Neuronal stem cell (in vitro differentiated cells): ENCODE measurements around the gene RITA1.
A peak's percentile ranks its signal among the peaks of the same experiment; 100 is the strongest.

ENCODE experiments used
- DNase-seq: peaks from one replicate; pipeline ENCODE4 v3.0.0-alpha.2; 2013; ENCODE audit warnings: low spot score
- H2AFZ ChIP-seq: one replicate; pipeline ENCODE4 v1.6.1; 2013; ENCODE audit warnings: mild to moderate bottlenecking, low read length, inconsistent platforms
- H2AK5ac ChIP-seq: 2 replicates; pipeline ENCODE4 v1.6.1; 2013; ENCODE audit warnings: low read depth, mild to moderate bottlenecking, inconsistent platforms, low read length, moderate library complexity, mixed read lengths
- H2BK120ac ChIP-seq: 2 replicates; pipeline ENCODE4 v1.6.1; 2013; ENCODE audit warnings: low read depth, mild to moderate bottlenecking, inconsistent platforms, low read length, moderate library complexity, mixed read lengths
- H2BK12ac ChIP-seq: one replicate; pipeline ENCODE4 v1.6.1; 2013; ENCODE audit warnings: low read length, inconsistent platforms
- H2BK15ac ChIP-seq: 2 replicates; pipeline ENCODE4 v1.6.1; 2013; ENCODE audit warnings: mild to moderate bottlenecking, low read length, inconsistent platforms, mixed read lengths
- H2BK5ac ChIP-seq: one replicate; pipeline ENCODE4 v1.6.1; 2013; ENCODE audit warnings: inconsistent platforms, mild to moderate bottlenecking, low read length, moderate library complexity
- H3K14ac ChIP-seq: one replicate; pipeline ENCODE4 v1.6.1; 2013; ENCODE audit warnings: low read length, inconsistent platforms
- H3K18ac ChIP-seq: 2 replicates; pipeline ENCODE4 v1.6.1; 2013; ENCODE audit warnings: low read length, inconsistent platforms
- H3K23ac ChIP-seq: 2 replicates; pipeline ENCODE4 v1.6.1; 2013; ENCODE audit warnings: low read depth, mild to moderate bottlenecking, mixed read lengths, low read length, inconsistent platforms; ENCODE audit not compliant: poor library complexity
- H3K27ac ChIP-seq: replicated peaks from 3 replicates; pipeline ENCODE4 v1.5.1; 2013; ENCODE audit warnings: low read length, inconsistent platforms
- H3K27me3 ChIP-seq, 3 experiments: 2 replicates each; pipeline ENCODE4 v1.6.1; 2013; ENCODE audit warnings: low read length in 3 of 3, mild to moderate bottlenecking in 2 of 3, inconsistent platforms in 1 of 3, low read depth in 1 of 3, mixed read lengths in 1 of 3, moderate library complexity in 1 of 3; ENCODE audit not compliant: control insufficient read depth in 3 of 3, insufficient read depth in 3 of 3
- H3K36me3 ChIP-seq, 2 donors: replicated peaks in 1 of 2; 2 replicates each; pipeline ENCODE4 v1.6.1; 2013; ENCODE audit warnings: low read length in 2 of 2; ENCODE audit not compliant: control insufficient read depth in 2 of 2, insufficient read depth in 2 of 2
- H3K4ac ChIP-seq: 2 replicates; pipeline ENCODE4 v1.6.1; 2013; ENCODE audit warnings: inconsistent platforms, mild to moderate bottlenecking, low read length, moderate library complexity
- H3K4me1 ChIP-seq, 2 donors: 1 replicate in 1 of 2; 2 replicates in 1 of 2; pipeline ENCODE4 v1.6.1; 2013; ENCODE audit warnings: low read length in 2 of 2, low read depth in 1 of 2; ENCODE audit not compliant: control insufficient read depth in 2 of 2, insufficient read depth in 1 of 2
- H3K4me2 ChIP-seq: one replicate; pipeline ENCODE4 v1.6.1; 2013; ENCODE audit warnings: mild to moderate bottlenecking, low read length, inconsistent platforms; ENCODE audit not compliant: insufficient read depth, poor library complexity, severe bottlenecking
- H3K4me3 ChIP-seq, 2 donors: 2 replicates each; pipeline ENCODE4 v1.5.1; 2013; ENCODE audit warnings: low read length in 2 of 2, mild to moderate bottlenecking in 2 of 2, inconsistent platforms in 1 of 2, moderate library complexity in 1 of 2
- H3K79me1 ChIP-seq: one replicate; pipeline ENCODE4 v1.6.1; 2013; ENCODE audit warnings: low read depth, mild to moderate bottlenecking, inconsistent platforms, low read length, moderate library complexity
- H3K9ac ChIP-seq: one replicate; pipeline ENCODE4 v1.6.1; 2013; ENCODE audit warnings: mild to moderate bottlenecking, low read depth, low read length, inconsistent platforms; ENCODE audit not compliant: poor library complexity
- H3K9me3 ChIP-seq, 2 donors: replicated peaks in 1 of 2; 2 replicates each; pipeline versions ENCODE3 to v1.6.1; 2013; ENCODE audit warnings: low read length in 2 of 2, mild to moderate bottlenecking in 2 of 2, inconsistent platforms in 1 of 2, low read depth in 1 of 2, mixed read lengths in 1 of 2, moderate library complexity in 1 of 2; ENCODE audit not compliant: control insufficient read depth in 2 of 2, insufficient read depth in 1 of 2
- H4K8ac ChIP-seq: one replicate; pipeline ENCODE4 v1.6.1; 2013; ENCODE audit warnings: low read depth, mild to moderate bottlenecking, inconsistent platforms, low read length, moderate library complexity
- H4K91ac ChIP-seq: one replicate; pipeline ENCODE4 v1.6.1; 2013; ENCODE audit warnings: low read length, low read depth, mild to moderate bottlenecking, inconsistent platforms; ENCODE audit not compliant: poor library complexity
- WGBS, 2 donors: extraction: QIAGEN DNeasy Blood & Tissue Kit; methylation state at CpG; one replicate each; pipeline ENCODE4 v1.1.7; 2013; ENCODE audit warnings: missing lambda C conversion rate in 2 of 2, mixed read lengths in 1 of 2; ENCODE audit not compliant: insufficient read length in 2 of 2, insufficient replicate concordance in 1 of 2; ENCODE audit errors: extremely low coverage in 2 of 2; 5-methylcytosine and 5-hydroxymethylcytosine counted together

Gene RITA1

GRCh38 chr12:113152196-113152834 is 33.2 kb upstream of the RITA1 start:
- Histone ChIP-seq H3K4me1 (peaks cover 18 to 22% of the 10 kb centered on the region in 2 donors), H2AFZ (peak overlapping the region; percentile 99), H3K9ac (no peak overlapping the region), H2BK120ac (no peak overlapping the region), H3K4ac (no peak overlapping the region), H3K79me1 (peaks cover 2% of the 10 kb centered on the region), H3K36me3 (peaks cover 0 to 3% of the 10 kb centered on the region in 2 donors), H3K4me3 (peak overlapping the region in 1 of 2 donors; percentile 39), H3K27ac (no peak overlapping the region), H3K9me3 (no peaks in the 10 kb centered on the region), H2BK12ac (no peak overlapping the region), H3K23ac (no peak overlapping the region), H4K8ac (no peak overlapping the region), H3K14ac (no peak overlapping the region), H2AK5ac (no peak overlapping the region), H3K4me2 (peak overlapping the region; percentile 100), H3K18ac (peak overlapping the region; percentile 73), H2BK5ac (peak overlapping the region; percentile 0), H4K91ac (no peak overlapping the region), H2BK15ac (peak overlapping the region; percentile 1), H3K27me3 (peaks cover 5 to 52% (median 27%) of the 10 kb centered on the region in 3 experiments)
- WGBS, 2 donors, result no CpG with 5 or more reads among the region's 9 CpGs
- no peak for DNase-seq

GRCh38 chr12:113152835-113153814 is 32.4 kb upstream of the RITA1 start:
- Histone ChIP-seq H3K4me3 (peak overlapping the region; percentile 39 to 74), H3K14ac (peak overlapping the region; percentile 57), H3K9ac (peak overlapping the region; percentile 85), H2BK12ac (no peak overlapping the region), H2AFZ (peak overlapping the region; percentile 99), H3K9me3 (no peaks in the 10 kb centered on the region), H3K4me2 (peak overlapping the region; percentile 100), H3K23ac (peak overlapping the region; percentile 49), H4K8ac (no peak overlapping the region), H3K27ac (no peak overlapping the region), H3K36me3 (peaks cover 7 to 11% of the 10 kb centered on the region in 2 donors), H2BK5ac (peak overlapping the region; percentile 0), H3K18ac (peak overlapping the region; percentile 94), H2BK15ac (peak overlapping the region; percentile 1), H4K91ac (no peak overlapping the region), H3K27me3 (peaks cover 5 to 52% (median 27%) of the 10 kb centered on the region in 3 experiments), H3K4ac (no peak overlapping the region), H3K4me1 (peaks cover 18 to 22% of the 10 kb centered on the region in 2 donors), H2AK5ac (no peak overlapping the region), H2BK120ac (no peak overlapping the region), H3K79me1 (peaks cover 3% of the 10 kb centered on the region)
- no CpG with 5 or more reads among the region's 70 CpGs for WGBS, 2 donors
- DNase-seq, result no peak

GRCh38 chr12:113154351-113154973 is 31.1 kb upstream of the RITA1 start:
- Histone ChIP-seq H2AFZ (peak overlapping the region; percentile 82), H2BK15ac (no peak overlapping the region), H3K4ac (no peak overlapping the region), H3K4me3 (peak overlapping the region in 1 of 2 donors; percentile 50), H3K9ac (peak overlapping the region; percentile 93), H2BK120ac (no peak overlapping the region), H2AK5ac (no peak overlapping the region), H3K27me3 (peaks cover 5 to 52% (median 27%) of the 10 kb centered on the region in 3 experiments), H3K36me3 (peaks cover 13 to 24% of the 10 kb centered on the region in 2 donors), H3K79me1 (peaks cover 3% of the 10 kb centered on the region), H4K8ac (no peak overlapping the region), H3K4me2 (peak overlapping the region; percentile 72), H3K14ac (no peak overlapping the region), H3K4me1 (peaks cover 14 to 18% of the 10 kb centered on the region in 2 donors), H2BK5ac (no peak overlapping the region), H3K27ac (no peak overlapping the region), H4K91ac (no peak overlapping the region), H3K9me3 (no peaks in the 10 kb centered on the region), H3K23ac (peak overlapping the region; percentile 26), H2BK12ac (no peak overlapping the region), H3K18ac (peak overlapping the region; percentile 77)
- WGBS, 2 donors, result no CpG with 5 or more reads among the region's 51 CpGs
- DNase-seq, result no peak
